ENCODE data around the gene TNFRSF8.
"Not testable (repeated sequence)": the region's sequence is repeated elsewhere in the genome, so short reads cannot be mapped to it uniquely, and the experiment has no call there.

The TNFRSF8 gene

GRCh38 chr1:12063141-12064072 is at the start of gene TNFRSF8:
Gene TNFRSF8 (plus strand): TSS chr1:12063303. CDS start chr1:12063599, 296 bp downstream.
- peak; percentile 31 for DNase-seq (ENCODE audit: low read depth)

DNA sequence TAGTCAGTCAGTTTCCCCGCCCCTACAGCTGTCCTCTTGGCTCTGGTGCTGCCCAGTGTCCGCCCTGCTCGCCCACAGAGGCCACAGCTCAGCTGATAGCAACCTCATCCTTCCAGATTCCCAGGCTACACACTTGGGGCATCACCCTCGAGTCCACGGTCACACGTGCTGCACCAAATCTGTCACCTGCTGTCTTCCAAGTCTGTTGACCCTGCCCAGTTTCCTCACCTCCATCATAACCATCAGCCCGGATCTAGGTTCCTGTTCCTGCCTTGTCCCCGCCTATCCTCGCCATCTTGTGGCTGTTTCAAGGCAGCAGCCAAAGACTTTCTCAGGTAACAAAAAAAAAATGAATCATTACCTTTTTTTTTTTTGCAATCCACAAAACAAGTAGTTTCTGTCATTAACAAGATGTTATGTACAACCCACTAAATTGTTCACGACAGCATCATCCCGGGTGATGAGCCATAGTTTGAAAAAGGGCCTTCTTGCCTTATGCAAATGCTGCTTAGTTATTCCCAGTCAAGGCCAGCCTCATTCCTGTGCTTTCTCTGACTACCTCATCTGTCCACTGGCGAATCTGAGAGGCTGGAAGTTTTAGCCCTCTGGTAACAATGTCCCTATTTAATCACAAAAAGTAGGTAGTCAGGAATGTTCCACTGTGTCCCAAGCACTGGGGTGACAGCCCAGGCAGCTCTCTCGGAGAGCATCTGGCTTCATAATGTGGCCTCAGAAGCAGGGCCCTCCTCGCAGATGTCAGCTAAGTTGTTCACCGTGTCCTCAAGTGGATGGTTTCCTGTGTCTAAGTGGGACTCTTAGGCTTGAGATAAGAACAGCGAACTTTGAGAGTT is 48.7 kb upstream of the TNFRSF8 start:
- peak; percentile 64 for DNase-seq (ENCODE audit: low read depth)

DNA sequence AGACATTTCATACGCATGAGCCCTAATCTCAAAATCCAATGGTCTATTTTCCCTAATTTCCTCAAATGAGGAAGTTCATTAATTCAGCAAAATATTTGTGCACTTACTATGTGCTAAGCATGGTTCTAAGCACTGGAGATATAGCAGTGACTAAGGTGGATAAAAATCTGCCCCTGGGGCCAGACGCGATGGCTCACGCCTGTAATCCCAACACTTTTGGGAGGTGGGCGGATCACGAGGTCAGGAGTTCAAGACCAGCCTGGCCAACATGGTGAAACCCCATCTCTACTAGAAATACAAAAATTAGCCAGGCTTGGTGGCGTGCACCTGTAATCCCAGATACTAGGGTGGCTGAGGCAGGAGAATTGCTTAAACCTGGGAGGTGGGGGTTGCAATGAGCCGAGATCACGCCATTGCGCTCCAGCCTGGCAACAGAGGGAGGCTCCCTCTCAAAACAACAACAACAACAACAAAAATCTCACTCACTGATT is 48.1 kb upstream of the TNFRSF8 start:
- peak; percentile 60 for DNase-seq (ENCODE audit: low read depth)

- DNase-seq (ENCODE audit: low read depth), result no peak
These were observed 47.6 kb upstream of the TNFRSF8 start for GRCh38 chr1:12015499-12015898.

DNA sequence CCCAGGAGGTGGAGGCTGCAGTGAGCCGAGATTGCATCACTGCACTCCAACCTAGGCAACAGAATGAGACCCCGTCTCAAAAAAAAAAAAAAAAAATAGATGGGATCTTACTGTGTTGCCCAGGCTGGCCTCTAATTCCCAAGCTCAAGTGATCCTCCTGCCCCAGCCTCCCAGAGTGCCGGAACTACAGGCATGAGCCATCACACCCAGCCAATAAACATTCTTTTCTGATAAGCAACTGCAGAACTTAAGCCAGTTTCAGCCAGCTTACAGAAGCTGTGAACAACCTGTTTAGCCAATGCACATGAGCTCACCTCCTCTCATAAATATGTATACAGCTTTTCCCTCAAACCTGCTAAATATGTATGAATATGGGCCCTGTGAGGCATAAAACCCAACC is 46.9 kb upstream of the TNFRSF8 start:
- DNase-seq (ENCODE audit: low read depth), result no peak

- peak; percentile 29 for DNase-seq (ENCODE audit: low read depth)
These were observed 43.1 kb upstream of the TNFRSF8 start for GRCh38 chr1:12019858-12020509.

- no peak for DNase-seq (ENCODE audit: low read depth)
These were observed 41.5 kb upstream of the TNFRSF8 start for GRCh38 chr1:12021616-12022015.

DNA sequence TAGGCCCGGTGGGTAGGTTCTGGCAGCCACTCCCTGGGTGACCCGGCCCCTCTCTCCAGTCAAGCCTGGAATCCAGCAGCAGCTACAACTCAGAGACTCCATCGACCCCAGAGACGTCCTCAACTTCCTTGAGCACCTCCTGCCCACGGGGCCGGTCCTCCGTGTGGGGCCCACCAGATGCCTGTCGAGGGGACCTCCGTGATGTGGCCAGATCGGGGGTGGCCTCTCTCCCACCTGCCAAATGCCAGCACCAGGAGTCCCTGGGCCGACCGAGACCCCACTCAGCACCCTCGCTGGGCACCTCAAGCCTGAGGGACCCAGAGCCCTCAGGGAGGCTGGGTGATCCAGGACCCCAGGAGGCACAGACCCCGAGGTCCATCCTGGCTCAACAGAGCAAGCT is 41.1 kb upstream of the TNFRSF8 start:
- DNase-seq (ENCODE audit: low read depth), result no peak

- DNase-seq (ENCODE audit: low read depth), result no peak
These were observed 36.5 kb upstream of the TNFRSF8 start for GRCh38 chr1:12026586-12026985.

- DNase-seq (ENCODE audit: low read depth), result no peak
These were observed 34.9 kb upstream of the TNFRSF8 start for GRCh38 chr1:12028248-12028647.

DNA sequence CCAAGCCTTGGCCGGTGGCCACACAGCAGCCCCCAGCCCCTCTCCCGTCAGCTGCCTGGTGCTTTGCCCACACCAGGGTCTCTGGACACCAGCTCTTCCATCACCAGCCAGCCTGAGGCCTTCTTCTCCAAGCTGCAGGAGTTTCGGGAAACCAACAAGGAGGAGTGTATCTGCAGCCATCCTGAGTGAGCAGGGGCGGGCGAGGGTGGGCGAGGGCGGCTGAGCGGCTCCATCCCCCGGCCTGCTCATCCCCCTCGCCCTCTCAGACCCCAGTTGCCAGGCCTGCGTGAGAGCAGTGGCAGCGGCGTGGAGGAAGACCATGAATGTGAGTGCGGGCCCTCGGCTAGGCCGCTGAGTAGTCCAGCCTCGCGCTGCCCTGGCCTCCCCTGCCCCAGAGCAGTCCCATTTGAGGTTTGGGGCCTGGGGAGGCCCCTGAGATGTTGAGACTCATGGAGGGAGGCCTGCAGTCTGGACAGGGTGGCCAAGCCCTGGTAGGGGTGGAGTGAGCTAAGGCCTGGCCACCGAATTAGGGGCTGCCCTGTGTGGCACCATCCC is 34.1 kb upstream of the TNFRSF8 start:
- no peak for DNase-seq (ENCODE audit: low read depth)

- no peak for DNase-seq (ENCODE audit: low read depth)
These were observed 33.3 kb upstream of the TNFRSF8 start for GRCh38 chr1:12029720-12030339.

GRCh38 chr1:12031039-12031980 is 31.8 kb upstream of the TNFRSF8 start:
- DNase-seq (ENCODE audit: low read depth), result peak; percentile 34

GRCh38 chr1:12032161-12032621 is 30.9 kb upstream of the TNFRSF8 start:
- DNase-seq (ENCODE audit: low read depth), result no peak

GRCh38 chr1:12033441-12033840 is 29.7 kb upstream of the TNFRSF8 start:
- DNase-seq (ENCODE audit: low read depth), result not testable (repeated sequence)

- DNase-seq (ENCODE audit: low read depth), result peak; percentile 78
These were observed 28.7 kb upstream of the TNFRSF8 start for GRCh38 chr1:12034381-12034801.

DNA sequence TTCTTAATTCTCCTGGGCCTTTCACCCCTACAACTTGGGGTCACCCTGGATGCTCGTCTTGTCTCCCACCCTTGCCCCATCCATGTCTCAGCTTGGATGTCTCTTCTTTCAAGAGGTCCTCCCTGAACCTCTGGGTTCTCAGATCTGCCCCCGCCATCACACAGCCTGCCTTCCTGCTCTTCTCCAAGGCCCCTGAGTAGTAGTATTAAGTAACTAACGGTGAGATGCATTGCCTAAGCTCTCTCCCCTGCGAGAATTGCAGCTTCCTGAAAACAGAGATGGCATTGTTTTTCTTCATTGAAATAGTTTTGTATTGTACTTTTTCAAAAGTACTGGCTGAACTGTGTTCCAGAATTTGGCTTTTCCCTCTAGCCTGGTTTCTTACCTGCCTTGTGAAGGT is 27.8 kb upstream of the TNFRSF8 start:
- DNase-seq (ENCODE audit: low read depth), result no peak

- DNase-seq (ENCODE audit: low read depth), result no peak
These were observed 25.4 kb upstream of the TNFRSF8 start for GRCh38 chr1:12037486-12038355.

Measured in iris pigment epithelial cell (primary cell).